ENCODE data around the gene SEC24B.

Gene SEC24B

DNA sequence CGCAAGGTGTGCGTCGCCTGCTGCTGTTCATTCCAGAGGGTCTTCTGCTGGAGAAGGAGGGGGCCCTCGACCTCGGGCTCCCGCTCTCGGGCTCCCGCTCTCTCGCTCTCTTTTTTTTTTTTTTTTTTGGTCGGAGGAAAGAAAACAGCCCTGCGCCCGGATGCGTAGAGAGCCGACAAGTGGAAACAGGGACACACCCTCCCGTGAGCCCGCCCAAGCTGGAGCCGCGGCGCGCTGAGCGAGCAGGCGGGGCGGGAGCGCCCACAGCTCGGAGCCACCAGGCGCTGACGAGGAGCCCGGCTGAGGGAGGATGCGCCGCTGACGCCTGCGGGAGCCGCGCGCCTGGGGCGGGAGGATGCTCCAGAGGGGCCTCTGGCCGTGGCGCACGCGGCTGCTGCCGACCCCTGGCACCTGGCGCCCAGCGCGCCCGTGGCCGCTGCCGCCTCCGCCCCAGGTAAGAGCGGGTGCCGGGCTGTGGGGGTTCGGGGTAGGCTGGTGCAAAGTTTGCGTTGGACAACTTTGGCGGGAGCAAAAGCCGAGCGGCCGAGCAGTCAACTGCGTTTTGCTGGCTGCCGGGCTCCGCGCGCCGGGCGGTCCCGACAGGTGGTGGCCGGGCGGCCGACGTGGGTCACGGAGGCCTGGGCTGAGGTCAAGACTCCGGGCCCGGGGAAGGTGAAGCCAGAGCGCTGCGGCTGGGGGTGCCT is 126.5 kb downstream of the SEC24B start, which contains the start of gene MCUB:
Gene MCUB, plus strand, starts transcription at position 264 of the 704 bp plus-strand sequence. Its CDS starts 92 bp downstream, at position 356.
- H3K4me2 ChIP-seq (ENCODE audit: low read length) = peak within 1 kb of the TSS; percentile 81
- no peak for TF ChIP-seq CTCF (IDR thresholded peaks at IDR 0.05)
- no peaks in the 10 kb centered on the region for H3K36me3 ChIP-seq (ENCODE audit: control insufficient read depth, insufficient read depth, low read length)
- no peaks in the 10 kb centered on the region for H3K9me3 ChIP-seq (ENCODE audit: control insufficient read depth, low read length)
- peak within 1 kb of the TSS; percentile 51 for H3K4me3 ChIP-seq (ENCODE audit: low read depth, low read length)
- peak within 1 kb of the TSS; percentile 15 for H3K27ac ChIP-seq
- peak within 1 kb of the TSS; percentile 74 for H2AFZ ChIP-seq
- H3K27me3 ChIP-seq (ENCODE audit: control insufficient read depth, insufficient read depth, low read length) = no peaks in the 10 kb centered on the region
- H3K79me2 ChIP-seq = no peaks in the 10 kb centered on the region
- no peak within 1 kb of the TSS for H3K9ac ChIP-seq
- H3K4me1 ChIP-seq = no peaks in the 10 kb centered on the region

GRCh38 chr4:109560687-109561461 is 127.3 kb downstream of the SEC24B start:
- Histone ChIP-seq H3K9me3 (ENCODE audit: control insufficient read depth, low read length) (no peaks in the 10 kb centered on the region), H3K4me1 (no peaks in the 10 kb centered on the region), H3K9ac (no peak overlapping the region), H3K27me3 (ENCODE audit: control insufficient read depth, insufficient read depth, low read length) (no peaks in the 10 kb centered on the region), H3K27ac (peak overlapping the region; percentile 15), H3K36me3 (ENCODE audit: control insufficient read depth, insufficient read depth, low read length) (no peaks in the 10 kb centered on the region), H3K4me3 (ENCODE audit: low read depth, low read length) (peak overlapping the region; percentile 51), H3K79me2 (no peaks in the 10 kb centered on the region), H2AFZ (peak overlapping the region; percentile 74), H3K4me2 (ENCODE audit: low read length) (peak overlapping the region; percentile 81)
- no peak for TF ChIP-seq CTCF (IDR thresholded peaks at IDR 0.05)

DNA sequence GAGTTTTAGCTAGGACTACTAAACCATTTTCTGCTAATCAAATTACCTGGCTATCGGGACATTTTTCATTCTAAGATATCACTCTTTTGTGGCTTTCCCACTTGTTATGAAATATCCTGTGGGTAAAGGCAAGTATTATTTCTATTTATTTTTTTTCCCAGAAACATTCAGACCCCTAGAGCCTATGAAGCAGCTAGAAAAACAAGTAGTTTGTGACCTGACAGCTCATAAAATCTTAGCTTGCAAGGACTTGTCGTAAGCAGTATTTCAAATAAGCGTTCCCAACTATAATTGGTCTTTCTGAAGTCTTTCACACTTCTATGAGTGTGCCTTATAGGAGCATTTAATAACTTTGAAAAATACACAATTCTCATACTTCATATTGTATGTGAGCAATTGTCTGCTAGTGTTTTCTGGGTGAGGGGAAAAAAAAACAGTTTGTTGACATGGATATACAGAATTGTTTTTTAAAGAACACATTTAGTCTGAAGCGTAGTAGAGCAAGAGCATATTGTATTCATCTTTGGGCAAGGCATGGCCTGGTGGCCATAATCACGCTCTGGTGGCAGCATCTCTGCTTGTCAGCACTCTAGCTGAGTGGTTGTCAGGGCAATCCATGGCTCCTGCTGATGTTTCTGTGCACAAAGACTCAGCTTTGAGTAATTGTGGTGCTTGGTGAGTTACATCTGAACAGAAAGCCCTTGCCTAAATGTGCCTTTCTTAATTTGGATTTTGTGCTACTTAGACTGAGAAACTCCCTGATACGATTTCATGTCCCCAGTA is 129.0 kb downstream of the SEC24B start:
- Histone ChIP-seq H2AFZ (no peak overlapping the region), H3K79me2 (no peaks in the 10 kb centered on the region), H3K4me2 (ENCODE audit: low read length) (no peak overlapping the region), H3K27me3 (ENCODE audit: control insufficient read depth, insufficient read depth, low read length) (no peaks in the 10 kb centered on the region), H3K27ac (no peak overlapping the region), H3K4me1 (no peaks in the 10 kb centered on the region), H3K4me3 (ENCODE audit: low read depth, low read length) (no peak overlapping the region), H3K9me3 (ENCODE audit: control insufficient read depth, low read length) (no peaks in the 10 kb centered on the region), H3K9ac (no peak overlapping the region), H3K36me3 (ENCODE audit: control insufficient read depth, insufficient read depth, low read length) (no peaks in the 10 kb centered on the region)
- TF ChIP-seq CTCF (IDR thresholded peaks at IDR 0.05) = no peak

- Histone ChIP-seq H3K36me3 (ENCODE audit: control insufficient read depth, insufficient read depth, low read length) (no peaks in the 10 kb centered on the region), H3K9me3 (ENCODE audit: control insufficient read depth, low read length) (no peaks in the 10 kb centered on the region), H3K9ac (no peak overlapping the region), H3K79me2 (no peaks in the 10 kb centered on the region), H3K4me3 (ENCODE audit: low read depth, low read length) (no peak overlapping the region), H3K27me3 (ENCODE audit: control insufficient read depth, insufficient read depth, low read length) (no peaks in the 10 kb centered on the region), H2AFZ (no peak overlapping the region), H3K27ac (no peak overlapping the region), H3K4me2 (ENCODE audit: low read length) (no peak overlapping the region), H3K4me1 (no peaks in the 10 kb centered on the region)
- no peak for TF ChIP-seq CTCF (IDR thresholded peaks at IDR 0.05)
Measured at GRCh38 chr4:109571494-109571893, 137.9 kb downstream of the SEC24B start.
